ENCODE results near the gene ZNF469. TPM values are rescaled to one million over a fixed set of nuclear protein-coding genes. Genes with fewer than 3 reads are reported as not detected.

Gene ZNF469
- total and polyA plus RNA-seq, 4 donors = 0.04 to 0.50 (median 0.36) TPM

- H3K9ac ChIP-seq (ENCODE audit: low read depth in 1 of 2, low read length in 2 of 2) = no peak overlapping the region
- H3K36me3 ChIP-seq (ENCODE audit: control insufficient read depth in 4 of 4, insufficient read depth in 3 of 4, low read depth in 1 of 4, low read length in 3 of 4) = no peaks in the 10 kb centered on the region
- H3K4me3 ChIP-seq (ENCODE audit: low read depth in 1 of 3, low read length in 3 of 3) = no peak overlapping the region
- no peak for DNase-seq (ENCODE audit: low spot score)
- H3K27me3 ChIP-seq (ENCODE audit: control insufficient read depth in 4 of 4, insufficient read depth in 4 of 4, low read length in 3 of 4) = no peaks in the 10 kb centered on the region
- H3K9me3 ChIP-seq (ENCODE audit: control insufficient read depth in 4 of 4, low read length in 3 of 4) = no peaks in the 10 kb centered on the region
- H3K27ac ChIP-seq (ENCODE audit: low read depth in 1 of 2, low read length in 2 of 2) = no peak overlapping the region
- TF ChIP-seq CTCF (IDR thresholded peaks at IDR 0.05; ENCODE audit: low read depth, low read length, missing input control) (no peak), TAF1 (conservative IDR thresholded peaks at IDR 0.05) (no peak), FOXA2 (IDR thresholded peaks at IDR 0.05) (no peak), EGR1 (IDR thresholded peaks at IDR 0.05; ENCODE audit: low read depth in 2 of 2) (no peak), RAD21 (IDR thresholded peaks at IDR 0.05) (no peak), NR2F2 (IDR thresholded peaks at IDR 0.05) (no peak), FOXA1 (IDR thresholded peaks at IDR 0.05) (no peak), HNF4G (IDR thresholded peaks at IDR 0.05) (no peak), ZBTB33 (IDR thresholded peaks at IDR 0.05) (no peak), SP1 (IDR thresholded peaks at IDR 0.05) (no peak), REST (IDR thresholded peaks at IDR 0.05) (no peak), ATF3 (IDR thresholded peaks at IDR 0.05) (no peak), RXRA (IDR thresholded peaks at IDR 0.05) (no peak), JUND (IDR thresholded peaks at IDR 0.05) (no peak), MAX (IDR thresholded peaks at IDR 0.05) (no peak), HNF4A (conservative IDR thresholded peaks at IDR 0.05) (no peak), YY1 (IDR thresholded peaks at IDR 0.05) (no peak), GABPA (IDR thresholded peaks at IDR 0.05 in 1 of 2, conservative IDR thresholded peaks at IDR 0.05 in 1 of 2) (no peak)
- H3K4me1 ChIP-seq (ENCODE audit: control insufficient read depth in 4 of 4, insufficient read depth in 4 of 4, low read length in 3 of 4) = no peaks in the 10 kb centered on the region
- 90% methylated on average over 33 of the region's 33 CpGs for WGBS
Observed at GRCh38 chr16:88354229-88355092, 28.3 kb upstream of the ZNF469 start.
